LNCaP clone FGC (cell line): Measurements from ENCODE around the gene MACROD2.
"Not testable (repeated sequence)": the region's sequence is repeated elsewhere in the genome, so short reads cannot be mapped to it uniquely, and the experiment has no call there.

Source experiments
- DNase-seq: peaks from one replicate; pipeline ENCODE4 v3.0.0-alpha.2; 2011; ENCODE audit warnings: low read depth
- H3K4me3 ChIP-seq: 2 replicates; pipeline ENCODE4 v1.5.1; 2011; ENCODE audit warnings: mild to moderate bottlenecking, low read depth, low read length, control low read depth
- TF ChIP-seq, protein P1 (sequence below): IDR thresholded peaks from 2 replicates; pipeline ENCODE4 v1.5.1; 2012; ENCODE audit warnings: mild to moderate bottlenecking; ENCODE audit not compliant: control insufficient read depth, insufficient read depth; ENCODE audit errors: extremely low read depth

The MACROD2 gene

DNA sequence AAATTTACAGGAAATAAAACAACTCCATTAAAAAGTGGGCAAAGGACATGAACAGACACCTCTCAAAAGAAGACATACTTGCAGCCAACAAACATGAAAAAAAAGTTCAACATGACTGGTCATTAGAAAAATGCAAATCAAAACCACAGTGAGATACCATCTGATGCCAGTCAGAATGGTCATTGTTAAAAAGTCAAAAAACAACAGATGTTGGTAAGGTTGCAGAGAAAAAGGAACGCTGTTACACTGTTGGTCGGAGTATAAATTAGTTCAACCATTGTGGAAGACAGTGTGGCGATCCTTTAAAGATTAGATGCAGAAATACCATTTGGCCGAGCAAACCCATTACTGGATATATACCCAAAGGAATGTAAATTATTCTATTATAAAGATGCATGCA is 1200.1 kb downstream of the MACROD2 start:
- H3K4me3 ChIP-seq: no peak overlapping the region
- TF ChIP-seq, protein P1, sequence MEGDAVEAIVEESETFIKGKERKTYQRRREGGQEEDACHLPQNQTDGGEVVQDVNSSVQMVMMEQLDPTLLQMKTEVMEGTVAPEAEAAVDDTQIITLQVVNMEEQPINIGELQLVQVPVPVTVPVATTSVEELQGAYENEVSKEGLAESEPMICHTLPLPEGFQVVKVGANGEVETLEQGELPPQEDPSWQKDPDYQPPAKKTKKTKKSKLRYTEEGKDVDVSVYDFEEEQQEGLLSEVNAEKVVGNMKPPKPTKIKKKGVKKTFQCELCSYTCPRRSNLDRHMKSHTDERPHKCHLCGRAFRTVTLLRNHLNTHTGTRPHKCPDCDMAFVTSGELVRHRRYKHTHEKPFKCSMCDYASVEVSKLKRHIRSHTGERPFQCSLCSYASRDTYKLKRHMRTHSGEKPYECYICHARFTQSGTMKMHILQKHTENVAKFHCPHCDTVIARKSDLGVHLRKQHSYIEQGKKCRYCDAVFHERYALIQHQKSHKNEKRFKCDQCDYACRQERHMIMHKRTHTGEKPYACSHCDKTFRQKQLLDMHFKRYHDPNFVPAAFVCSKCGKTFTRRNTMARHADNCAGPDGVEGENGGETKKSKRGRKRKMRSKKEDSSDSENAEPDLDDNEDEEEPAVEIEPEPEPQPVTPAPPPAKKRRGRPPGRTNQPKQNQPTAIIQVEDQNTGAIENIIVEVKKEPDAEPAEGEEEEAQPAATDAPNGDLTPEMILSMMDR: no peak
- DNase-seq: no peak

GRCh38 chr20:15196547-15197255 is 1201.4 kb downstream of the MACROD2 start:
- DNase-seq: no peak
- H3K4me3 ChIP-seq: no peak overlapping the region
- TF ChIP-seq, protein P1: no peak

- DNase-seq: not testable (repeated sequence)
Observed at GRCh38 chr20:15198017-15198416, 1202.7 kb downstream of the MACROD2 start.

DNA sequence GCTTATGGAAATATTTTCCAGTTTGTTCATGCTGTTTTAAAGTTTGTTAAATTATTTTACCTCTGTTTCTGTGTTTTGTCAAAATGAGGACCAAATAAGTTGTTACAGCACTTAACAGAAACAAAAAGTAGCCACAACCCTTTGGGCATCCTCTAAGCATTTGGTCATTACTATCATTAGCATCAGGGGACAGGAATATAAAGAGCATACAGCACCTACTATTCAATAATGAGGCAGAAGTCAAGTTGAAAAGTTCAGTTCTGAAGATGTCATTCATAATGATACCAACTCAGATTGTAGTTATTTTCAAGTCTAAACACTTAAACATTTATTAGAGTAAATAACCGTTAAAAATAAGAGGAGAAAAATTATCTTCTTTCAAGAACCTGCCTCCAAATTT is 1204.4 kb downstream of the MACROD2 start:
- TF ChIP-seq, protein P1: no peak
- no peak overlapping the region for H3K4me3 ChIP-seq
- DNase-seq: no peak

More at GRCh38 chr20:15198017-15198416, 1202.7 kb downstream of the MACROD2 start:
- H3K4me3 ChIP-seq: not testable (repeated sequence)

GRCh38 chr20:15200147-15200565 is 1204.8 kb downstream of the MACROD2 start:
- no peak for DNase-seq
- TF ChIP-seq, protein P1: no peak
- no peak overlapping the region for H3K4me3 ChIP-seq

DNA sequence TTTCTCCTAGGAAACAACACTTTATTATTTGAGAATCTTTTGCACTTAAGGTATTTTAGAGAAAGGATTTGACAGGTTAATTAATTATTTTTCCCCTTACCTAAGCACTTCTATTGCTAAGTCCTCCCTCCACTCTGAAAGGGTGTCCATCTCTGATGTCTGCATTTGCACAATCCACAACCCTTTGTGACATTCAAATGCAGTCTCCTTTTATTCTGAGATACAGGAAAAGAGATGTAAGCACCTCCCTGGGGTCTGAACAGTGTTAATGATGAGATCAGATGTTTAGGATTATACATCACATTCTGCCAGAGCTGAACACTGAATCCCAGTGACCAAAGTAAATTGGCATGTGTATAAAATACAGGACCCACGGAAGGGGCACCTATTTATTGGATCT is 1206.3 kb downstream of the MACROD2 start:
- no peak overlapping the region for H3K4me3 ChIP-seq
- TF ChIP-seq, protein P1: no peak
- DNase-seq: no peak

- no peak overlapping the region for H3K4me3 ChIP-seq
- no peak for DNase-seq
- TF ChIP-seq, protein P1: no peak
Observed at GRCh38 chr20:15204234-15204633, 1208.9 kb downstream of the MACROD2 start.

GRCh38 chr20:15205028-15205427 is 1209.7 kb downstream of the MACROD2 start:
- no peak for DNase-seq
- TF ChIP-seq, protein P1: no peak
- no peak overlapping the region for H3K4me3 ChIP-seq
